PC-9 (cell line): ENCODE results near the gene LGI4. TPM values are rescaled to one million over a fixed set of nuclear protein-coding genes. Genes with fewer than 3 reads are reported as not detected.

Experiments used
- BruUV-seq: library from RNA; stranded (reverse); fragments of 400-500 nt; replicated peaks from 2 replicates; lab custom pipeline; 2021; lab: Mats Ljungman, UMichigan
- CTCF ChIA-PET: fragments of 300-600 bp; sonication (Branson Sonifier 250); formaldehyde crosslinking; loops from one replicate; lab custom pipeline; 2022; ENCODE audit warnings: antibody characterized with exemption; lab: Charles Lee
- POLR2A ChIA-PET: fragments of 300-600 bp; sonication (Branson Sonifier 250); formaldehyde crosslinking; loops from one replicate; lab custom pipeline; 2022; ENCODE audit warnings: antibody characterized with exemption; ENCODE audit not compliant: unreplicated experiment; lab: Charles Lee
- DNase-seq, 2 experiments: peaks; one replicate each; pipeline versions ENCODE4 v3.0.0 to v3.0.0-alpha.2; 2015 to 2022; ENCODE audit warnings: mixed read lengths in 1 of 2
- H2AFZ ChIP-seq: fragments of 200-600 bp; sonication (generic); 2 replicates; pipeline ENCODE4 v1.8.1; 2017; ENCODE audit warnings: antibody characterized with exemption
- H3F3A ChIP-seq: fragments of 200-600 bp; sonication (generic); 2 replicates; pipeline ENCODE4 v1.8.1; 2017; ENCODE audit warnings: antibody characterized with exemption, mild to moderate bottlenecking, low read depth; ENCODE audit not compliant: insufficient read depth
- H3K27ac ChIP-seq: fragments of 200-600 bp; sonication (generic); 2 replicates; pipeline ENCODE4 v1.6.1; 2016; ENCODE audit warnings: mixed run types
- H3K27me3 ChIP-seq: fragments of 200-600 bp; sonication (generic); 2 replicates; pipeline ENCODE4 v1.6.1; 2016; ENCODE audit warnings: low read depth, mixed run types; ENCODE audit not compliant: insufficient read depth
- H3K36me3 ChIP-seq: fragments of 200-600 bp; sonication (generic); 2 replicates; pipeline ENCODE4 v1.6.1; 2016; ENCODE audit warnings: low read depth, mixed run types
- H3K4me1 ChIP-seq: fragments of 200-600 bp; sonication (generic); replicated peaks from 2 replicates; pipeline ENCODE4 v1.6.1; 2016; ENCODE audit warnings: mixed run types; ENCODE audit not compliant: insufficient read depth
- H3K4me2 ChIP-seq: fragments of 200-600 bp; sonication (generic); 2 replicates; pipeline ENCODE4 v1.6.1; 2017; ENCODE audit warnings: mixed run types
- H3K4me3 ChIP-seq: fragments of 200-600 bp; sonication (generic); 2 replicates; pipeline ENCODE4 v1.6.1; 2016; ENCODE audit warnings: mixed run types
- H3K79me2 ChIP-seq: fragments of 200-600 bp; sonication (generic); 2 replicates; pipeline ENCODE4 v1.6.1; 2017; ENCODE audit warnings: low read depth, mixed run types
- H3K9me2 ChIP-seq: fragments of 200-600 bp; sonication (generic); 2 replicates; pipeline ENCODE4 v1.8.1; 2017; ENCODE audit warnings: mild to moderate bottlenecking; ENCODE audit not compliant: insufficient read depth
- H3K9me3 ChIP-seq: fragments of 200-600 bp; sonication (generic); 2 replicates; pipeline ENCODE4 v1.8.1; 2016; ENCODE audit warnings: low read depth; ENCODE audit not compliant: insufficient read depth
- H4K20me1 ChIP-seq: fragments of 200-600 bp; sonication (generic); 2 replicates; pipeline ENCODE4 v1.8.1; 2017; ENCODE audit not compliant: insufficient read depth
- EZH2 ChIP-seq: fragments of 200-600 bp; sonication (generic); IDR thresholded peaks from 2 replicates; pipeline ENCODE4 v1.8.0; 2017; ENCODE audit warnings: antibody characterized with exemption, low read depth
- intact Hi-C: fragments of 100-400 bp; cut with micrococcal nuclease; formaldehyde crosslinking; loops from one replicate; pipeline ENCODE4 v1.10.0; 2022; ENCODE audit not compliant: unreplicated experiment
- total RNA-seq: library from RNA; stranded (reverse); gene quantifications from 2 replicates; pipeline ENCODE4 v1.2.3, GENCODE V29; 2021
- TF ChIP-seq, protein P1 (sequence below): fragments of 200-600 bp; sonication (generic); conservative IDR thresholded peaks from 2 replicates; pipeline ENCODE4 v1.6.1; 2017; ENCODE audit warnings: mixed run types, antibody characterized with exemption, mild to moderate bottlenecking, moderate library complexity

The LGI4 gene
- total RNA-seq, 1 experiment from 2014 or later = 1.2 TPM

GRCh38 chr19:35089554-35089953 lies 45.3 kb downstream of the LGI4 start:
- H3K9me2 ChIP-seq = no peaks in the 10 kb centered on the region
- POLR2A ChIA-PET = no interaction called here

DNA sequence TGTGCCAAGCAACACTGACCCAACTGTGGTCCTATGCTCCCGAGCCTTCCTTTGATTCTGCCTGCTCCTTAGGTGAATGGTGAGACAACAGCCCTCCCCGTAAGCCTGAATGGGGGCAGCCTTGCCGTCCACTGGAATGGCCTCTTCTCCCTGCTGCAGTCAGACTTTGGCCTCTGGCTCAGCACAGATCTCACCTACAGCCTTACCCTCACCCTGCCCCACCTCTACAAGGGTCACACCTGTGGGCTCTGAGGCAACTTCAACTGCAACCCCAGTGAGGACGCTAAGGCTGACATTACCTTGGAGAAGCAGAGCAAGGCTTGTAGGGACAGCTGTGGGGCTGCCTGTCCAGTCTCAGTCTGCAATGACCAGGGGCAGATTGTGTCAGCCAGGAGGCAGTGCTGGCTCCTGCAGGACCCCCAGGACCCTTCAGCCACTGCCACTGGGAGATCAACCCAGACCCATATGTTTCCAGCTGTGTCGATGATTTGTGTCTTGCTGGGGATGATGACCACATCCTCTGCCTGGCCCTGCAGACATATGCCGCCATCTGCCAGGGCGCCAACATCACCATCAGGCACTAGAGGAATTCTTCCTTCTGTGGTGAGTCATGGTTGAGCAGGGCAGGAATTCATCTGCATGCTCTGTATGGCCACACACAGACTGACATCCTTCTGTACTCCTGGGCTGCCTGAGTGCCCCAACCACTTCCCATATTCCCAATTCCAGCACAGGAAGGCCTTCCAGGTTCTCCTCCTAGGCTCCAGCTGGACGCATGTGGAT lies 46.5 kb downstream of the LGI4 start:
- intact Hi-C loops = loop anchor here (1.0 to 2.0 kb wide), 2 partner anchors 20 to 52 kb away; no protein-coding TSS in a partner anchor
- no TSS peak for BruUV-seq
- Histone ChIP-seq H4K20me1 (no peaks in the 10 kb centered on the region), H3K27ac (no peak overlapping the region), H2AFZ (no peak overlapping the region), H3K79me2 (no peaks in the 10 kb centered on the region), H3K4me2 (no peak overlapping the region), H3F3A (peaks cover 3% of the 10 kb centered on the region; the same call in 1 of the 2 replicates), H3K9me2 (no peaks in the 10 kb centered on the region), H3K9me3 (no peaks in the 10 kb centered on the region), H3K36me3 (no peaks in the 10 kb centered on the region), H3K27me3 (no peaks in the 10 kb centered on the region), H3K4me1 (0 out of 2 replicates have a peak, but pooled peaks cover 4% of the 10 kb centered on the region), H3K4me3 (no peak overlapping the region)
- peak; percentile 64 to 72 for DNase-seq
- ChIA-PET CTCF (no interaction called here), POLR2A (interaction anchor here (0.5 kb wide), 1 partner anchor 40 kb away, joined by 4 read pairs; no protein-coding TSS in a partner anchor)
- TF ChIP-seq EZH2 = no peak
- TF ChIP-seq, protein P1, sequence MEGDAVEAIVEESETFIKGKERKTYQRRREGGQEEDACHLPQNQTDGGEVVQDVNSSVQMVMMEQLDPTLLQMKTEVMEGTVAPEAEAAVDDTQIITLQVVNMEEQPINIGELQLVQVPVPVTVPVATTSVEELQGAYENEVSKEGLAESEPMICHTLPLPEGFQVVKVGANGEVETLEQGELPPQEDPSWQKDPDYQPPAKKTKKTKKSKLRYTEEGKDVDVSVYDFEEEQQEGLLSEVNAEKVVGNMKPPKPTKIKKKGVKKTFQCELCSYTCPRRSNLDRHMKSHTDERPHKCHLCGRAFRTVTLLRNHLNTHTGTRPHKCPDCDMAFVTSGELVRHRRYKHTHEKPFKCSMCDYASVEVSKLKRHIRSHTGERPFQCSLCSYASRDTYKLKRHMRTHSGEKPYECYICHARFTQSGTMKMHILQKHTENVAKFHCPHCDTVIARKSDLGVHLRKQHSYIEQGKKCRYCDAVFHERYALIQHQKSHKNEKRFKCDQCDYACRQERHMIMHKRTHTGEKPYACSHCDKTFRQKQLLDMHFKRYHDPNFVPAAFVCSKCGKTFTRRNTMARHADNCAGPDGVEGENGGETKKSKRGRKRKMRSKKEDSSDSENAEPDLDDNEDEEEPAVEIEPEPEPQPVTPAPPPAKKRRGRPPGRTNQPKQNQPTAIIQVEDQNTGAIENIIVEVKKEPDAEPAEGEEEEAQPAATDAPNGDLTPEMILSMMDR = no peak

More at GRCh38 chr19:35089554-35089953, 45.3 kb downstream of the LGI4 start:
- Histone ChIP-seq H3K27ac (no peak overlapping the region), H3K4me2 (no peak overlapping the region), H3F3A (peaks cover 3% of the 10 kb centered on the region; the same call in 1 of the 2 replicates), H3K36me3 (no peaks in the 10 kb centered on the region), H3K9me3 (no peaks in the 10 kb centered on the region), H4K20me1 (no peaks in the 10 kb centered on the region), H3K4me1 (0 out of 2 replicates have a peak, but pooled peaks cover 4% of the 10 kb centered on the region), H2AFZ (no peak overlapping the region), H3K27me3 (no peaks in the 10 kb centered on the region), H3K79me2 (no peaks in the 10 kb centered on the region), H3K4me3 (no peak overlapping the region)
- no peak for DNase-seq
- BruUV-seq = no TSS peak
- TF ChIP-seq, protein P1 = no peak
- TF ChIP-seq EZH2 = no peak
- intact Hi-C loops = loop anchor here (2.0 kb wide), 1 partner anchor 51 kb away; no protein-coding TSS in a partner anchor
- CTCF ChIA-PET = interaction anchor here (0.6 to 0.8 kb wide), 4 partner anchors 15 to 117 kb away, joined by 3 to 9 read pairs (median 4); no protein-coding TSS in a partner anchor

- H2AFZ ChIP-seq = no peak overlapping the region
- no peak for DNase-seq
- no peaks in the 10 kb centered on the region for H4K20me1 ChIP-seq
- peaks cover 3% of the 10 kb centered on the region; the same call in 1 of the 2 replicates for H3F3A ChIP-seq
- H3K9me3 ChIP-seq = no peaks in the 10 kb centered on the region
- no peak overlapping the region for H3K4me2 ChIP-seq
- intact Hi-C loops = no loop called here
- 0 out of 2 replicates have a peak, but pooled peaks cover 4% of the 10 kb centered on the region for H3K4me1 ChIP-seq
- no peaks in the 10 kb centered on the region for H3K27me3 ChIP-seq
- ChIA-PET POLR2A (interaction anchor here (0.6 kb wide), 1 partner anchor 29 kb away, joined by 4 read pairs; no protein-coding TSS in a partner anchor), CTCF (no interaction called here)
- no peaks in the 10 kb centered on the region for H3K9me2 ChIP-seq
- no peak overlapping the region for H3K27ac ChIP-seq
- H3K79me2 ChIP-seq = no peaks in the 10 kb centered on the region
- H3K4me3 ChIP-seq = no peak overlapping the region
- BruUV-seq = no TSS peak
- TF ChIP-seq, protein P1 = no peak
- no peak for TF ChIP-seq EZH2
- H3K36me3 ChIP-seq = no peaks in the 10 kb centered on the region
These were observed 47.5 kb downstream of the LGI4 start for GRCh38 chr19:35087393-35087792.
